NCI-H1105 treated with DMSO at 0.1 percent for 48 hours (cell line): ENCODE data around the gene TAGLN3.
A peak's percentile ranks its signal among the peaks of the same experiment; 100 is the strongest.

Source experiments
- DNase-seq: peaks from one replicate; lab custom pipeline; 2025; lab: John Stamatoyannopoulos, UW

The TAGLN3 gene

GRCh38 chr3:111998636-111999483 lies at the start of gene TAGLN3:
TSS of gene TAGLN3 (plus strand) at chr3:111998922. CDS start at chr3:111999423, 501 bp downstream.
- peak; percentile 88 for DNase-seq

GRCh38 chr3:111949712-111950111 lies 49.0 kb upstream of the TAGLN3 start:
- no peak for DNase-seq

GRCh38 chr3:111951032-111951431 lies 47.7 kb upstream of the TAGLN3 start:
- DNase-seq: no peak

GRCh38 chr3:111952086-111952485 lies 46.6 kb upstream of the TAGLN3 start:
- DNase-seq: no peak

- DNase-seq: no peak
Observed at GRCh38 chr3:111952866-111953450, 45.8 kb upstream of the TAGLN3 start.

- no peak for DNase-seq
Observed at GRCh38 chr3:111954228-111954990, 44.3 kb upstream of the TAGLN3 start.

GRCh38 chr3:111955876-111956275 lies 42.8 kb upstream of the TAGLN3 start:
- no peak for DNase-seq

- DNase-seq: no peak
Observed at GRCh38 chr3:111956449-111956848, 42.3 kb upstream of the TAGLN3 start.

GRCh38 chr3:111956995-111957734 lies 41.6 kb upstream of the TAGLN3 start:
- DNase-seq: peak; percentile 35

GRCh38 chr3:111961461-111962164 lies 37.1 kb upstream of the TAGLN3 start:
- no peak for DNase-seq

- no peak for DNase-seq
Observed at GRCh38 chr3:111963424-111963823, 35.3 kb upstream of the TAGLN3 start.

GRCh38 chr3:111965484-111965883 lies 33.2 kb upstream of the TAGLN3 start:
- DNase-seq: no peak

GRCh38 chr3:111967068-111967467 lies 31.7 kb upstream of the TAGLN3 start:
- DNase-seq: no peak

- peak; percentile 85 for DNase-seq
Observed at GRCh38 chr3:111967651-111968274, 31.0 kb upstream of the TAGLN3 start.

- peak; percentile 58 for DNase-seq
Observed at GRCh38 chr3:111968319-111969054, 30.2 kb upstream of the TAGLN3 start.

- DNase-seq: no peak
Observed at GRCh38 chr3:111970376-111970775, 28.3 kb upstream of the TAGLN3 start.

GRCh38 chr3:111971533-111972130 lies 27.1 kb upstream of the TAGLN3 start:
- no peak for DNase-seq

- no peak for DNase-seq
Observed at GRCh38 chr3:111972891-111973290, 25.8 kb upstream of the TAGLN3 start.

- DNase-seq: no peak
Observed at GRCh38 chr3:111975131-111975530, 23.6 kb upstream of the TAGLN3 start.

GRCh38 chr3:111976254-111976653 lies 22.5 kb upstream of the TAGLN3 start:
- DNase-seq: no peak
